ENCODE results near the gene ATP2B3.

The ATP2B3 gene

GRCh38 chrX:153576239-153576870, 58.9 kb downstream of the ATP2B3 start:
- no peak for DNase-seq

GRCh38 chrX:153576961-153577360, 59.5 kb downstream of the ATP2B3 start:
- DNase-seq: no peak

- no peak for DNase-seq
Measured at GRCh38 chrX:153578200-153578835, 60.9 kb downstream of the ATP2B3 start.

- DNase-seq: no peak
Measured at GRCh38 chrX:153578889-153579288, 61.4 kb downstream of the ATP2B3 start.

GRCh38 chrX:153580700-153581386, 63.4 kb downstream of the ATP2B3 start:
- DNase-seq: no peak

GRCh38 chrX:153582896-153583295, 65.5 kb downstream of the ATP2B3 start:
- DNase-seq: peak; percentile 61

- no peak for DNase-seq
Measured at GRCh38 chrX:153583433-153583832, 66.0 kb downstream of the ATP2B3 start.

- no peak for DNase-seq
Measured at GRCh38 chrX:153585827-153586226, 68.4 kb downstream of the ATP2B3 start.

- DNase-seq: no peak
Measured at GRCh38 chrX:153587342-153587741, 69.9 kb downstream of the ATP2B3 start.

GRCh38 chrX:153588021-153588781, 70.8 kb downstream of the ATP2B3 start:
- no peak for DNase-seq

- no peak for DNase-seq
Measured at GRCh38 chrX:153588782-153589446, 71.5 kb downstream of the ATP2B3 start.

GRCh38 chrX:153590961-153591956, 73.8 kb downstream of the ATP2B3 start:
- DNase-seq: no peak

GRCh38 chrX:153592091-153592833, 74.8 kb downstream of the ATP2B3 start:
- no peak for DNase-seq

- no peak for DNase-seq
Measured at GRCh38 chrX:153592966-153593688, 75.7 kb downstream of the ATP2B3 start.

GRCh38 chrX:153593811-153594500, 76.5 kb downstream of the ATP2B3 start:
- no peak for DNase-seq

GRCh38 chrX:153595387-153595786, 77.9 kb downstream of the ATP2B3 start:
- no peak for DNase-seq

- DNase-seq: no peak
Measured at GRCh38 chrX:153595859-153596857, 78.7 kb downstream of the ATP2B3 start.

Data from activated CD4-positive, alpha-beta T cell treated with anti-CD3 and anti-CD28 coated beads, Interleukin-2, amount 50 U/mL, for 16 hours (primary cell).